T-helper 1 cell treated with Interleukin-12 subunit alpha and Interleukin-12 subunit beta and Interleukin-4 antibody, amounts not matched to agents 30 μg/mL and 1 μg/mL, for 36 hours (primary cell): ENCODE results near the gene TNFRSF14.
"Not testable (repeated sequence)": the region's sequence is repeated elsewhere in the genome, so short reads cannot be mapped to it uniquely, and the experiment has no call there.

ENCODE experiments used
- H3K27ac Mint-ChIP-seq: one replicate; pipeline ENCODE4 v1.8.0; 2021; ENCODE audit warnings: mild to moderate bottlenecking, mixed read lengths
- H3K27me3 Mint-ChIP-seq: one replicate; pipeline ENCODE4 v1.8.0; 2021; ENCODE audit warnings: low read depth, mixed read lengths
- H3K36me3 Mint-ChIP-seq: one replicate; pipeline ENCODE4 v1.8.0; 2021; ENCODE audit warnings: low read depth, mixed read lengths
- H3K4me1 Mint-ChIP-seq: one replicate; pipeline ENCODE4 v1.8.0; 2021; ENCODE audit warnings: low read depth, mixed read lengths
- H3K4me3 Mint-ChIP-seq: one replicate; pipeline ENCODE4 v1.8.0; 2021; ENCODE audit warnings: mild to moderate bottlenecking, moderate library complexity, mixed read lengths
- H3K9me3 Mint-ChIP-seq: one replicate; pipeline ENCODE4 v1.8.0; 2021; ENCODE audit warnings: mixed read lengths

Gene TNFRSF14

DNA sequence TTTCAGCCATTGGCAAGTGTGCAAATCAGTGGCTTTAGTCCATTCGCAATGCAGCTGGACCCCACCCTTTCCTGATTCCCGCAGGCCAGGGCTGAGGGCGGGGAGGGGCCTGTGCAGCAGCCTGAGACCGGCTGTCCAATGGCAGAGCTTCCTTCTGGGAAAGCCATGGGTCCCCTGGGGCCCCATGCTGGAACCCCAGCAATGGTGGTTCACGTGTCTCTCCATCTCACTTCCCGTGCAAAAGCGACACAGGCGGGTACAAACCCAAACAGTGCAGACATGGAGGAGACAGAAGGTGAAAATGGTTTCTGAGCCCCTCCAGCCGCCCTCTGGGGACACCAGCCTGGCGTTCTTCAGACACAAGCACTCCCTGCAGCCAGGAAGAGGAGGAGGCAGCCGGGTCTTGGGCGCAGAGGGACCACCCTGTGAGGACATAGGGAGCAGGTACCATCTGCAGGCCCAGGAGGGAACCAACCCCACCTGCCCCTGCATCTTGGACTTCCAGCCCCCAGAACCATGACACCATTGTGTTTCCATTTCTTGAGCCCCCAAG, 5.8 kb upstream of the TNFRSF14 start:
- H3K27ac Mint-ChIP-seq, H3K4me3 Mint-ChIP-seq, H3K27me3 Mint-ChIP-seq, H3K36me3 Mint-ChIP-seq, H3K9me3 Mint-ChIP-seq: not testable (repeated sequence)
- H3K4me1 Mint-ChIP-seq: peaks cover 24% of the 10 kb centered on the region

DNA sequence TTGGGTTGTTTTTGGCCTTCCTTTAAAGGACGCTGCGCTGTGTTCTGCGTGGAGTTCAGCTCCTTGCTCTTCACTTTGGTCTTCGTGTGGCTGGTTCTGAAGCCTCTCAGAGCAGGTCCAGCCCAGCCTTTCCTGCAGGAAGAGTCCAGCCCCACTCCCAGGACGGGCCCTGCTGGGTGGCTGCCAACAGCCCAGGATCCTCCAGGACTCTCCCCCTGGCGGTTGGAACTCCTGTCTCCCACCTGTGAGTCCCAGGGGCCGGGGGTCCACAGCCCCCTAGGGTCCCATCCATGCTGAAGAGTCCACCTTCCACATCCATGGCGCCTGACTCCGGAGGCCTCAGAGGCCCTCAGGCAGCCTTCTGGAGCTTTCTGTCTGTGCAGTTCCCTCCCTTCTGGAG, 4.6 kb upstream of the TNFRSF14 start:
- not testable (repeated sequence) for H3K9me3 Mint-ChIP-seq, H3K36me3 Mint-ChIP-seq, H3K27me3 Mint-ChIP-seq, H3K4me3 Mint-ChIP-seq, H3K27ac Mint-ChIP-seq
- H3K4me1 Mint-ChIP-seq: peaks cover 28% of the 10 kb centered on the region

- no peak overlapping the region for H3K27ac Mint-ChIP-seq
- H3K9me3 Mint-ChIP-seq: no peaks in the 10 kb centered on the region
- H3K4me1 Mint-ChIP-seq: peaks cover 28% of the 10 kb centered on the region
- peaks cover 12% of the 10 kb centered on the region for H3K36me3 Mint-ChIP-seq
- no peak overlapping the region for H3K4me3 Mint-ChIP-seq
- H3K27me3 Mint-ChIP-seq: no peaks in the 10 kb centered on the region
These were observed 4.0 kb upstream of the TNFRSF14 start for GRCh38 chr1:2552189-2552588.

DNA sequence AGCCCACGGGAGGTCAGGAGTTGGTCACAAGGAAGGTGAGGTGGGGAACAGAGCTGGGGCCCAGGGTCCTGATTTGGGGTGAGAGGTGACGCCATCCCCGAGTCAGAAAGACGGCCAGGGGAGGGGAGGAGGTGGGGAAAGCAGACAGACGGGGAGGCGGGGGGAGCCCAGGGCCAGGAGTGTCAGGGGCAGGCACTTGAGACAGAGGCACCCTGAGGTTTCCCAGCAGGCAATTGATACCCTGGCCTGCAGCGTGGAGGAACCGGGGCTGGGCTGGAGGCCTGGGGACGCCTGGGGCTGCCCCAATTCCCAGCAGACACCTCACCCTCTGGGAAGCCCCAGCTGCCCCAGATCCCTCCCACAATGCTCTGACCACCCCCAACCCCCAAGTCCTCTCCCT, 3.1 kb upstream of the TNFRSF14 start:
- not testable (repeated sequence) for H3K27ac Mint-ChIP-seq, H3K27me3 Mint-ChIP-seq, H3K4me3 Mint-ChIP-seq, H3K9me3 Mint-ChIP-seq
- peaks cover 16% of the 10 kb centered on the region for H3K36me3 Mint-ChIP-seq
- H3K4me1 Mint-ChIP-seq: peaks cover 23% of the 10 kb centered on the region

DNA sequence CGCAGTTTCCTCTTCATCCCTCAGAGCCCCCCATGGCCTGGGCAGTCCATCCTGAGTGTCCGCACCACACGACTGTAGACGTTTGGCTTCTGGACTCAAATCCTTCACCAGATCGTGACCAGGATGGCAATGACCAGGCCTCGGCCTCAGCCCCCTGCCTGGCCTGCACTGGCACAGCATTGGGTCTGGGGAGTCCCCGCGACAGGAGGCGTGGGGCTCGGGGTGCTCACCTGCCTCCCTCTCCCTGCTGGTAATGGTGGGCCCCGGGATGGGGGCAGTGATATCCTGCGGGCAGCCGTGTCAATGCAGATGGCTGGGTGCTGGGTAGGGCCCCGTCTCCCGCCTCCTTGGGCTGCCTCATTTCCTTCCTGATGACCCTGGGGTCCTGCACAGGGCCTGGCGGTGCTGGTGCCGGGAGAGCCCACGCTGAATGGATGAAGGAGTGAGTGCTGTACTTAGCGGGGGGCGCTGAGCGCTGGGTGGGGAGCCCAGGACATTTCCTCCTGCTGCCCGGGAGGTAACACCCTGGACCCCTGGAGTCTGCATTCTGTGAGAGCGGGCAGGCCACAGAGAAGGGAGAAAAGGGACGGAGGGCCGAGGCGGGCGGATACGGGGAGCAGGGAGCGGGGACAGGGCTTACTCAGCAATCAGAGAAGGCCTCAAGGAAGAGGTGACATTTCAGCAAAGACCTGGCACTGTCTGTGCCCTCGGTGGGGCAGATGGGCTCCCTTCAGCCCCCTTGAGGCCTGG, 2.1 kb upstream of the TNFRSF14 start:
- H3K9me3 Mint-ChIP-seq: no peaks in the 10 kb centered on the region
- H3K36me3 Mint-ChIP-seq: peaks cover 22% of the 10 kb centered on the region
- no peak overlapping the region for H3K4me3 Mint-ChIP-seq
- peak overlapping the region; percentile 99 for H3K27ac Mint-ChIP-seq
- no peaks in the 10 kb centered on the region for H3K27me3 Mint-ChIP-seq
- peaks cover 23% of the 10 kb centered on the region for H3K4me1 Mint-ChIP-seq

GRCh38 chr1:2554621-2555387, 1.4 kb upstream of the TNFRSF14 start:
- H3K9me3 Mint-ChIP-seq: no peaks in the 10 kb centered on the region

GRCh38 chr1:2555634-2556276, 416 bp upstream of the TNFRSF14 start:
- H3K4me1 Mint-ChIP-seq: peaks cover 21% of the 10 kb centered on the region
- peak overlapping the region; percentile 92 for H3K4me3 Mint-ChIP-seq
- peaks cover 22% of the 10 kb centered on the region for H3K36me3 Mint-ChIP-seq
- no peaks in the 10 kb centered on the region for H3K9me3 Mint-ChIP-seq
- H3K27me3 Mint-ChIP-seq: no peaks in the 10 kb centered on the region
- H3K27ac Mint-ChIP-seq: peak overlapping the region; percentile 99

More at GRCh38 chr1:2554621-2555387, 1.4 kb upstream of the TNFRSF14 start:
- peak overlapping the region; percentile 99 for H3K27ac Mint-ChIP-seq
- H3K36me3 Mint-ChIP-seq: peaks cover 22% of the 10 kb centered on the region
- peaks cover 22% of the 10 kb centered on the region for H3K4me1 Mint-ChIP-seq
- no peaks in the 10 kb centered on the region for H3K27me3 Mint-ChIP-seq
- peak overlapping the region; percentile 92 for H3K4me3 Mint-ChIP-seq

DNA sequence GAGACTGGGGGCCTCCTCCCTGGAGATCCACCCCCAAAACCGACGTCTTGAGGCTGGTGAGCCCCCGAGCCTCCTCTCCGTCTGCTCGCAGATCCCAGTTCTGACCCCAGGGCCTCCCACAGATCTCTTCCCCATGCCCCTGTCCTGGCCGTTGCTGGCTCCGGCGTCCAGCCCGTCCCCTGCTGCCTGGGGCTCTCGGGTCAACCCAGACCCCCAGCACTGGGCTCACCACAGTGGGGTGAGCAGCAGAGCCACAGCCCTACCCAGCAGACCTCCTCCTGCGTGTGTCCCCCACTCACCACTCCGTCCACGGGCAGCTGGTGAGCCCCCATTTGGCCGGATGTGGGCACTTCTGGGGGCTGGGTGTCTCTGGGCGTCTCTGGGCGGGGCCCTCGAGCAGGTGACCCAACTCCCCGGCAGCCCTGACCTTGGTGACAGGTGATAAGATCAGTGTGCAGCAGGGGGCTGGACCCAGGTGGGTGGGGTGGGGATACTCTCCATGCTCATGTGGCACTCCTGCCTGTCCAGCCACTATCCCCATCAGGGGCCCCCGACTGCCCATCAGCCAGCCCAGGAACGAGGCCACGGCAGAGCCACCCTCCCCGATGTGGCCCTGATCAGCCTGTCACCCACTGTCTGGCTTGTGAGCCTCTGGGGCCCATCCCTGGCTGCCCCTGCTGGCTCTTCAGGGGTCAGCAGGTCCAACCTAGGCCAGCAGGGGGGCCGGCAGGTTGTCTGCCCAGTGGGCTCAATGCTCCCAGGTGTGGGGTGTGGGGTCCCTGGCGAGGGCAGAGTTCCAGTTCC, 709 bp downstream of the TNFRSF14 start:
- peaks cover 21% of the 10 kb centered on the region for H3K4me1 Mint-ChIP-seq
- H3K36me3 Mint-ChIP-seq: peaks cover 26% of the 10 kb centered on the region
- peak overlapping the region; percentile 99 for H3K27ac Mint-ChIP-seq
- peak overlapping the region; percentile 92 for H3K4me3 Mint-ChIP-seq
- H3K27me3 Mint-ChIP-seq: no peaks in the 10 kb centered on the region
- H3K9me3 Mint-ChIP-seq: no peaks in the 10 kb centered on the region

DNA sequence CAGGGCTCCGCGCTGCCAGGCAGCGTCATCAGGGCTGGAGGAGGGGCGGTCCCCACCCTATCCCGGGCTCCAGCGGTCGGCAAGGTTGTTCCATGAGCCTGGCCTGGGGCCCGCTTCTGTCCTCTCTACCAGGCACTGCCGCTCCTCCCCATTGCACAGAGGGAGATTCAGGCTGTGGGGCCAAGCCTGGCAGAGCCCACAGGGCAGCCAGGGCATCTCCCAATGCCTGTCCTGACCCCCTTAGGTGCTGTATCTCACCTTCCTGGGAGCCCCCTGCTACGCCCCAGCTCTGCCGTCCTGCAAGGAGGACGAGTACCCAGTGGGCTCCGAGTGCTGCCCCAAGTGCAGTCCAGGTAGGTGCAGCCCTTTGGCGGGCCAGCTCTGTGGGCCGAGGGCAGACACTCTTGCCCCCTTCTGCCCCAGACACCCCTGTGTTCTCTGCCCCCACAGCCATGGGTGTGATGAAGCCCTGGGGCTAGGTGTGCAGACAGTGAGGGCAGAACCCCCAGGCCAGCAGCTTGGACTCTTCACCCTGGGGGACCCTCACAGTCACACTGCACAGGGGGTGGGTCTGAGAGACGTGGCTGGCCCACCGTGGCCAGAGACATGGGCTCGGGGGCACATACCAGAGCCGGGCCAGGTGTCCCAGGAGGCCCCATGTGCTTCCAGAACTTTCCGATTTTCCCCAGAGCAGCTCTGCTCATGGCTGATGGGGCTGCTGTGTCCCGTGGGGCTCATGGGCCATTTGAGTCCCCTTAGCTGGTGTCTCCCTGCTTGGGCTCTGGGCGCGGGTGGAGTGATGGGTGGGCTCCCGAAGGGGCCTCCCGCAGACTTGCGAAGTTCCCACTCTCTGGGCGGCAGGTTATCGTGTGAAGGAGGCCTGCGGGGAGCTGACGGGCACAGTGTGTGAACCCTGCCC, 1.6 kb downstream of the TNFRSF14 start:
- Mint-ChIP-seq H3K27ac (peak overlapping the region; percentile 99), H3K9me3 (no peaks in the 10 kb centered on the region), H3K27me3 (no peaks in the 10 kb centered on the region), H3K36me3 (peaks cover 26% of the 10 kb centered on the region), H3K4me1 (peaks cover 21% of the 10 kb centered on the region), H3K4me3 (peak overlapping the region; percentile 92)

DNA sequence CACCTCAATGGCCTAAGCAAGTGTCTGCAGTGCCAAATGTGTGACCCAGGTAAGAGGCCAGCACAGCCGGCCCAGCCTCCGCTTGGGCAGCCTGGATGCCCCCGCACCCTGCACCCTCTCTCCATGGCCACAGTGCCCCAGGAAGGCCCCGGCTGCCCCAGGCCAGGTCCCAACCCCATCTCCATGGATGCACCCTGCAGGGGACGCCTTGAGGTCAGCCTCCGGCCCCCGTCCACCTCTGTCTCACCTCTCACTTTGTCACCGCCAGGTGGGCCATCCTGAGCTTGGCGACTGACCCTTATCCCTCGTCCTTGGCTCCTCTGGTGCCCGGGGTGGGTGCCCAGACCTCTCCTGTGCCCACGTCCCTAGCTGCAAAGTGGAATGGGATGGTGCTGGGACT, 2.2 kb downstream of the TNFRSF14 start:
- peaks cover 21% of the 10 kb centered on the region for H3K4me1 Mint-ChIP-seq
- peak overlapping the region; percentile 71 for H3K27ac Mint-ChIP-seq
- H3K9me3 Mint-ChIP-seq: no peaks in the 10 kb centered on the region
- peaks cover 28% of the 10 kb centered on the region for H3K36me3 Mint-ChIP-seq
- peak overlapping the region; percentile 92 for H3K4me3 Mint-ChIP-seq
- H3K27me3 Mint-ChIP-seq: no peaks in the 10 kb centered on the region

DNA sequence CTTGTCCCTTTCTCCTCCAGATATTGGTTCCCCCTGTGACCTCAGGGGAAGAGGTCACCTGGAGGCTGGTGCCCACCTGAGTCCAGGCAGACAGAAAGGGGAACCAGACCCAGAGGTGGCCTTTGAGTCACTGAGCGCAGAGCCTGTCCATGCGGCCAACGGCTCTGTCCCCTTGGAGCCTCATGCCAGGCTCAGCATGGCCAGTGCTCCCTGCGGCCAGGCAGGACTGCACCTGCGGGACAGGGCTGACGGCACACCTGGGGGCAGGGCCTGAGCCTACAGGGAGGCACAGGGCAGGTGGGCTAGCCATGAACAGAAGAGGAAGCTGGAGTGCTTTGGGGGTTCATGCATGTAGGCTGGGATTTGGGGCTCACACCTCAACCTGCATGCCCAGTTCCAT, 2.7 kb downstream of the TNFRSF14 start:
- no peaks in the 10 kb centered on the region for H3K9me3 Mint-ChIP-seq
- no peaks in the 10 kb centered on the region for H3K27me3 Mint-ChIP-seq
- peak overlapping the region; percentile 71 for H3K27ac Mint-ChIP-seq
- peaks cover 21% of the 10 kb centered on the region for H3K4me1 Mint-ChIP-seq
- peak overlapping the region; percentile 67 for H3K4me3 Mint-ChIP-seq
- peaks cover 28% of the 10 kb centered on the region for H3K36me3 Mint-ChIP-seq

DNA sequence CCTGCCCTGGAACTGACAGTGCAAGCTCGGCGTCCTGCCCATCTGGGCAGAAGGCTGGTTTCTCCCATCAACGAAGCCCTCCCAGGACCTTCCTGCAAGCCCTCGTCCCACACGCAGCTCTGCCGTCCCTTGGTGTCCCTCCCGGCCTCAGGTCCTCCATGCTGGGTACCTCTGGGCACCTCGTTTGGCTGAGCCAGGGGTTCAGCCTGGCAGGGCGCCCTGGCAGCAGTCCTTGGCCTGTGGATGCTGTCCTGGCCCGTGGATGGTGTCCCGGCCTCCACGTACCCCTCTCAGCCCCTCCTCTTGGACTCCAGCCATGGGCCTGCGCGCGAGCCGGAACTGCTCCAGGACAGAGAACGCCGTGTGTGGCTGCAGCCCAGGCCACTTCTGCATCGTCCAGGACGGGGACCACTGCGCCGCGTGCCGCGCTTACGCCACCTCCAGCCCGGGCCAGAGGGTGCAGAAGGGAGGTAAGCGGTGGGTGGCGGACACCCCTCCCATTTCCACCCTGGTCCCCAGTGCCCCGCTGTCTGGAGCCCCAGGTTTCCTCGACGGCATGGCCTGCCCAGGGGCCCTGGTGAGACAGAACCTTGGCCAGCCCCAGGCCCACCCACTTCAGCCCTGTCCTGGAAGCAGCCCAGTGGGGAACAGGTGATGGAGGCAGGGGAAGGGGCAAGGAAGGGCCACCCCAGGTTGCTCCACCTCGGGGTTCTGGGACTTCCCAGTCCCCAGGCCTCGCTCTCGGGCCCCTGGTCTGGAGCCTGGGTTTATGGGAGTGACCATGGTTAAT, 3.5 kb downstream of the TNFRSF14 start:
- Mint-ChIP-seq H3K9me3 (no peaks in the 10 kb centered on the region), H3K27ac (no peak overlapping the region), H3K4me3 (no peak overlapping the region), H3K36me3 (peaks cover 26% of the 10 kb centered on the region), H3K4me1 (peaks cover 13% of the 10 kb centered on the region), H3K27me3 (no peaks in the 10 kb centered on the region)
